Activated CD4-positive, alpha-beta T cell treated with anti-CD3 and anti-CD28 coated beads, Interleukin-10, Interleukin-2, amounts not matched to agents 100 ng/mL and 50 ng/mL, durations not matched to agents 16 hours and 8 hours (primary cell): ENCODE results near the gene CBR4.

Experiments used
- DNase-seq: peaks from one replicate; pipeline ENCODE4 v3.0.0-alpha.2; 2020

Gene CBR4

DNA sequence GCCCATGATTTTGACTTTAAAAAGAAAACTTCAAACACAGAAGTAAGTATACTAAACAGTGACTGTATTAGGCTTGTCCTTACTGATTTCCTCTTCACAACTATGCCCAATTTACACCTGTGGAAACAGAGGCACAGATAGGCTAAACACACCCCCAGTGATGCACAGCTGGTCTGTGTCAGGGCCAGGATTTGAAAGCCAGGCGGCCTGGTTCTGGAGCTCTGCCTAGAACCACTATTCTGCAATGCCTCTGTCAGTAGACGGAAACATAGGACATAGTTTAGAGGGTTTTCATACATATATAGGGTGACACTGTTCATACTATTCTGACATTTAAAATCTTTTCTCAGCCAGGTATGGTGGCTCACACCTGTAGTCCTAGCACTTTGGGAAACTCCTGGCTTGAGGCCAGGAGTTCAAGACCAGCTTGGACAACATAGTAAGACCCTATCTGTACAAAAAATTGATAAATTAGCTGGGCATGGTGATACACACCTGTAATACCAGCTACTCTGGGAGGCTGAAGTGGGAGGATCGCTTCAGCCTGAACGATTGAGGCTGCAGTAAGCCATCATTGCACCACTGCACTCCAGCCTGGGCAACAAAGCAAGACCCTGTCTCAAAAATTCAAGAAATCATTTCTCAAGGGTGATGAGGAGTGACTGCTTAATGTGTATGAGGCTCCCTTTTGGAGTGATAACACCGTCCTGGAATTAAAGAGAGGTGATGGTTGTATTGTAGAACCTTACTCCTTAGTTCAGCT, 23.0 kb upstream of the CBR4 start:
- DNase-seq = no peak

GRCh38 chr4:169032194-169032593, 22.1 kb upstream of the CBR4 start:
- no peak for DNase-seq

GRCh38 chr4:169031392-169031791, 21.3 kb upstream of the CBR4 start:
- DNase-seq = no peak

GRCh38 chr4:169030562-169030982, 20.5 kb upstream of the CBR4 start:
- DNase-seq = no peak

GRCh38 chr4:169029947-169030346, 19.9 kb upstream of the CBR4 start:
- DNase-seq = no peak

DNA sequence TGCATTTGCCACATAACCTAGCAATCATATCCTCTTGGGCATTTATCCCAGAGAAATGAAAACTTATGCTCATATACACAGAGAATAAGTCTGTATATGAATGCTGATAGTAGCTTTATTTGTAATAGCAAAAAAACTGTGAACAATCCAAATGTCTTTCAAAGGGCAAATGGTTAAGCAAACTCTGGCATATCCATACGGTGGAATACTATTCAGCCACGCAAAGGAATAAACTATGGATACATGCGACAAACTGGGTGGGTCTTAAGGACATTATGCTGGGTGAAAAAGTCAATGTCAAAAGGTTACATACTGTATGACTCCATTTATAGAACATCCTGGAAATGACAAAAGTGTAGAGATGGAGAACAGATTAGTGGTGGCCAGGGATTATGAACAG, 17.6 kb upstream of the CBR4 start:
- no peak for DNase-seq

- no peak for DNase-seq
These were observed 15.1 kb upstream of the CBR4 start for GRCh38 chr4:169025184-169025583.

DNA sequence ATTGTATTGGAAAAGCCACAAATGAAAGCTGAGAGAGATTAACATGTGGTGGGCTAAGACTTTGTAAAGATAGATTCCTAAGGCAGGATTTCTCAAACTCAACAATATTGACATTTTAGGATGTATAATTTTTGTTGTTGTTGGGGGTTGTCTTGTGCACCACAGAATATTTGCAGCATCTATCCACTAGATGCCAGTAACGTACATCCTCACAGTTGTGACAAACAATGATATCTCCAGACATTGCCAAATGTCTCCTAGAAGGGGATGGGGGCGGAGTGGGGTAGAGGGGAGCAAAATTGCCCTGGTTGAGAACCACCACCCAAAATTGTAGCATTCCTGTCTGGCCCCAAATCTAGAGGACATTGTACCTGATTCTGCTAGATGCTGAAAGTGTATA, 14.7 kb upstream of the CBR4 start:
- peak; percentile 20 for DNase-seq

- no peak for DNase-seq
These were observed 8.4 kb upstream of the CBR4 start for GRCh38 chr4:169018406-169018805.

DNA sequence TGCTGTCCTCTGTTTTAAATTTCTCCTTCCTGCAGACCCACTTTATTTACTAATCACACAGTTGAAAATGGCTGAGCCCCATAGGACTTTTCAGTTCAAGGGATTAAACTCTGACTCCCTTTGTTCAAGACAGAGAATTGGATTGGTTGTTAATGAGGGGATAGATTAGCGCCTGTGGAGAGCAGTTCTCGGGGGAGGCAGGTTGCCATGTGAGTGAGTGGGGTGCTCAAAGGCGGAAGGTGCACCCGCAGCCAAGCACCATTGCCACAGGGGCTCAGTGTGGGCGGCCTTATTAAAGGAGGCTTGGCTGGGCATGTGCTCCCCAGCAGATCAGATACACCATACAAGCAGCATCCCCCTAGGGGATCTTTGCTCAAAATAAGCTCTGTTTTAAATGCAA, 7.9 kb upstream of the CBR4 start:
- DNase-seq = no peak

DNA sequence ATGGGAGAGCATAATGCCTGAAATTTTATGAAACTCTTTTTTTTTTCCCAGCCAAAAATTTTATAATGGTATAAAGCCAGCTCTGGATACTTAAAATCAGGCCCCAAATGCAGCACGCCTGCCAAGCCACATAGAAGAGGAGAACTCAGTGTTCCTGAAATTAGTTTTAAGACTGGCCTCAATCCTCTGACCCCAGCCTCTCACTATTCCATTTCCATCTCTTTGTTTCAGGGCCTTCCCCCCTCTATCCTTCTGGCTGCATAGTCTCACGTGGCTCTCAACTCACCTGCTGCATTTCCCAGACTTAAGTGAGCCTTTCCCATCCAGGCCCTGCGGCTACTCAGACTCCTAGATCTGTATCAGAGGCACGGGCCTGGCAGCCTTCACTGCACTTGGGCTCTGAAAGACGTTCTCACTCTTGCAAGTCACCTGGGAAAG, 5.2 kb upstream of the CBR4 start:
- no peak for DNase-seq

GRCh38 chr4:169014586-169014985, 4.5 kb upstream of the CBR4 start:
- DNase-seq = no peak

- DNase-seq = no peak
These were observed 3.3 kb upstream of the CBR4 start for GRCh38 chr4:169013396-169013795.

DNA sequence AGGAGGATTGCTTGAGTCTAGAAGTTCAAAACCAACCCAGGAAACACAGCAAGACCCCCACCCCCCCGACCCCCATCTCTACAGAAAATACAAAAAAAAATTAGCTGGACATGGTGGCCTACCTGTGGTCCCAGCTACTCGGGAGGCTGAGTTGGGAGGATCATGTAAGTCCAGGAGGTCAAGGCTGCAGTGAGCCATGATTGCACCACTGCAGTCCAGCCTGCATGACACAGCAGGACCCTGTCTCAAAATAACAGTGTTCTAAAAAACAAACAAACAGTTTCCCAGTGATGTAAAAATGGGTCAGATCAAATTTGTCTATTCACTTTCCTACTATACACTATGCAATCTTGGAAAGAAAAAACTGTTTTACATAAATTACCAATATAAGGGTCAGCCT, 2.0 kb upstream of the CBR4 start:
- DNase-seq = no peak

DNA sequence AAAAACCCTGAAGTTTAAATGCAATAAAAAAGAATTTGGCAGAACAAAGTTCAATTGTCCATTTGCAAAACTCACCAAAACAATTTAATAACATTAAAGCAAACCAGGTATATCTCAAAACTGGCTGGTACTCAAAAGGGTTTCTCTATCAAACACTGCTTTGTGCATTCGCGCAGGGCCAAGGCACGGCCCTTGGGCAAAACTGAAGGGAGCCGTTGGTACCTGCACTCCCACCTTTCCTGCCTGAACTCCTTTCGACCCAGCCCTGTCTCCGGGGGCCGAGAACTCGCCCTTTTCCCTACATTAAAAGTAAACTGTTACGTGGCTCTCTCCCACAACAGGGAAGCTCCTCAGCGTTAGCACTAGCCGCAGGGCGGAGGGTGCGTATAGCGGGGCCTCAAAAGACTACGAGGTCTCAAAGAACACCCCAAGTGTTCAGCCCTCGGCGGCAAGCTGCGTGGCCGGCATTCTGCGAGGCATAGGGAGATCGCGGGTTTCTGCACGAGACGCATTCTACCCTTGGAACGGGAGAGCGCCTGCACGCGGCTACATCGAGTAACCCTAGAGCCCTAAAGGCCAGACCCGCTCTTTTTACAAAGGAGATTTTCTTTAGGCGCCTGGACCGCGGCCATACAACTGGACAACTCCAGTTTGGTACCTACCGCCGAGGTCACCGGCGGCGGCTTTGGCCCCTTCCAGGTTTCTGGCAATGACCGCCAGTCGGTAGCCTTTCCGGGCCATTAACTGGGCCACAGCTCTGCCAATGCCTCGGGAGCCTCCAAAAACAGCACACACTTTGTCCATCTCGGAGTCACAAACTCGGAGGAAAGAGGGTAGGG, 550 bp downstream of the CBR4 start:
- peak; percentile 68 for DNase-seq

- no peak for DNase-seq
These were observed 4.5 kb downstream of the CBR4 start for GRCh38 chr4:169005453-169006099.

DNA sequence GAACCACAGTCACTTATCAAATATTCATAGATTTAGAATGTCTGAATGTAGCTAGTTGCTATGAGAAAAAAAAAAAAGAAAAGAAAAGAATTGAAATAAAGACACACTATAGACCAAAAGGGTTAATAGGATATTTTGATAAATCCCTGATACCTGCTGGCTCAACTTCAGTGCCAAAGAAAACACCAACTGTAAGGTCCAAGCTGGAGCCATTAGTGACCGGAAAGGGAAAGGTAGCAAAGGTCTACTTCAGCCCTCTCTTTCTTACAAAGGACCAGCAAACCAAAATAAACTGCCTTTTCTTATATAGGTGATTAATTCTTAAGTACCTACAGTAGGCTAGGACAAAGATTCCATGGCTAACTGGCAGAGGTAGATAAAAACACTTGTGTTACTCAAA, 9.7 kb downstream of the CBR4 start:
- no peak for DNase-seq

DNA sequence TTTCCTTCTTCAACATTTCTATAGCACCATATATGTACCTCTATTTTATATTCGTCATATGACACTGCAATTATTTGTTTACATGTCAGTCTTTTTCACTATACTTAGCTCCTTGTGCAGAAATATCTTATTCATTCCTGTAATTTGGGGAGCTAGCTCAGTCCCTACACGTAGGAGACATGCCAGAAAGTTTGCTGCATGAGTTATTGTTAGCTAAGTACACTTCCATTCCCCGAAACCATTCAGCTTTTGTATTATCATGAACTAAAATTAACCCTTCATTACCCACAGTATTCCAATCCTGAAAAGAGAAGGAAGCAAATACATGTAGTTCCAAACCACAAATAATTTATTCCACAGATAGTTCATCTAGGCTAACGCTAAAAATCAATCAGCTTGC, 10.2 kb downstream of the CBR4 start:
- DNase-seq = no peak

DNA sequence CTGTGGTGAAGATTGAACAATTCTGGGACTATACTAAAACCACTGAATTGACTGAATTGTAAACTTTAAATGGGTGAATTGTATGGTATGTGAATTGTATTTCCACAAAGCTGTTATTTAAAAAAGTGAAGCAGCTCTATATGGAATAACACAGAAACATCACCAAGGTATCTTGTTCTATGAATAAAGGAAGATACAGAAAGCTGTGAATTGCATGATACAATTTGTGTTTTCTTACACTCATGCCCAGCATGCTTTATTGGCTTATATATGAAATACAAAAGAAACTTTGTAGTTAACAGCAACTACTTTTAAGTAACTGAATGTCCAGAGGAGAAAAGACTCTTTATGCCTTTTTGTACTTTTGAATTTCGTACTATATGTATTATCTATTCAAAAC, 11.5 kb downstream of the CBR4 start:
- DNase-seq = no peak

GRCh38 chr4:168995537-168996295, 14.3 kb downstream of the CBR4 start:
- no peak for DNase-seq

GRCh38 chr4:168994958-168995357, 15.1 kb downstream of the CBR4 start:
- no peak for DNase-seq

- DNase-seq = no peak
These were observed 16.1 kb downstream of the CBR4 start for GRCh38 chr4:168993714-168994510.
